Body of pancreas (tissue), 4 donors: ENCODE measurements around the gene RABGEF1. TPM values are rescaled to one million over a fixed set of nuclear protein-coding genes. Genes with fewer than 3 reads are reported as not detected.
A peak's percentile ranks its signal among the peaks of the same experiment; 100 is the strongest.
"Not testable (repeated sequence)": the region's sequence is repeated elsewhere in the genome, so short reads cannot be mapped to it uniquely, and the experiment has no call there.

Experiments used
- ATAC-seq: fragments of 150-250 bp; one replicate; pipeline ENCODE4 v1.9.1; 2016
- DNase-seq, 4 donors: peaks; one replicate each; pipeline ENCODE4 v3.0.0-alpha.2; 2019
- H3K27ac ChIP-seq, 4 donors: fragments of 200-600 bp; sonication (generic); 1 replicate in 3 of 4; 2 replicates in 1 of 4; pipeline versions ENCODE4 v1.5.1 to v1.6.1; 2016 to 2019; ENCODE audit warnings: mild to moderate bottlenecking in 1 of 4, mixed read lengths in 1 of 4, moderate library complexity in 1 of 4
- H3K27me3 ChIP-seq, 2 donors: fragments of 200-600 bp; sonication (generic); one replicate each; pipeline ENCODE4 v1.6.0; 2016; ENCODE audit warnings: mild to moderate bottlenecking in 1 of 2
- H3K36me3 ChIP-seq, 2 donors: fragments of 200-600 bp; sonication (generic); replicated peaks in 1 of 2; 2 replicates each; pipeline ENCODE4 v1.5.1; 2016; ENCODE audit warnings: low read depth in 2 of 2; ENCODE audit not compliant: insufficient read depth in 1 of 2
- H3K4me1 ChIP-seq: fragments of 200-600 bp; sonication (generic); one replicate; pipeline ENCODE4 v1.6.0; 2016
- H3K4me3 ChIP-seq, 2 donors: fragments of 200-600 bp; sonication (generic); 1 replicate in 1 of 2; 2 replicates in 1 of 2; pipeline ENCODE4 v1.5.1; 2016 to 2019
- H3K9me3 ChIP-seq, 3 donors: fragments of 200-600 bp; sonication (generic); 1 replicate in 2 of 3; 2 replicates in 1 of 3; pipeline ENCODE4 v1.5.1; 2016
- CTCF ChIP-seq, 7 experiments: fragments of 450-650 bp in 4 of 7; fragments of 200-600 bp in 3 of 7; sonication (generic) in 3 of 7; IDR thresholded peaks; one replicate each; pipeline ENCODE4 v1.5.1; 2016 to 2019; ENCODE audit warnings: antibody characterized with exemption in 7 of 7
- POLR2A ChIP-seq, 3 donors: fragments of 450-650 bp; IDR thresholded peaks; one replicate each; pipeline ENCODE4 v1.6.1; 2016; ENCODE audit warnings: antibody characterized with exemption in 3 of 3, mild to moderate bottlenecking in 2 of 3
- WGBS, 2 donors: methylation state at CpG; one replicate each; pipeline ENCODE4 v1.1.5; 2017; 5-methylcytosine and 5-hydroxymethylcytosine counted together
- intact Hi-C: fragments of 100-400 bp; cut with DNase I; formaldehyde crosslinking; loops from one replicate; pipeline ENCODE4 v1.15.1; 2023
- total RNA-seq, 2 donors: library from RNA; depleted of rRNA; stranded (reverse); fragments of >200 nt; gene quantifications; one replicate each; pipeline ENCODE4 v1.1.0, GENCODE V29; 2016

The RABGEF1 gene
- total RNA-seq, 2 donors from 2014 or later = 21.8 to 28.3 TPM

DNA sequence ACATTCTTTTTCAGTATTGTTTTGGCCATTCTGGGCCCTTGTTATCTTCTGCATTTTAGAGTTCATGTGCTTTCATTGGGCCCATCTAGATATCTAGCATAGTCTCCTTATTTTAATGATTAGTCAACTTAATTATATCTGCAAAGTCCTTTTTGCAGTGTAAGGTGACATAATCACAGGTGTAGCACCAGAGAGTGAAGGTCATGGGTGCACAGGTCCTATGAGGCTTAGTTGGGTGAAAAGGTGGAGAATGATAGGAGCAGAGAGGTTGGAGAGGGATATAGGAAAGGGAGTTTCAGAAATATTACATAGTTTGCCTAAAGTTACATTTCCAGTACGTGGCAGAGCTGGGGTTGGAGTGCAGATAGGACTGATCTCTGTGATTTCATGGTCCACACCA, 24.4 kb downstream of the RABGEF1 start:
- not testable (repeated sequence) for H3K4me3 ChIP-seq, ATAC-seq

DNA sequence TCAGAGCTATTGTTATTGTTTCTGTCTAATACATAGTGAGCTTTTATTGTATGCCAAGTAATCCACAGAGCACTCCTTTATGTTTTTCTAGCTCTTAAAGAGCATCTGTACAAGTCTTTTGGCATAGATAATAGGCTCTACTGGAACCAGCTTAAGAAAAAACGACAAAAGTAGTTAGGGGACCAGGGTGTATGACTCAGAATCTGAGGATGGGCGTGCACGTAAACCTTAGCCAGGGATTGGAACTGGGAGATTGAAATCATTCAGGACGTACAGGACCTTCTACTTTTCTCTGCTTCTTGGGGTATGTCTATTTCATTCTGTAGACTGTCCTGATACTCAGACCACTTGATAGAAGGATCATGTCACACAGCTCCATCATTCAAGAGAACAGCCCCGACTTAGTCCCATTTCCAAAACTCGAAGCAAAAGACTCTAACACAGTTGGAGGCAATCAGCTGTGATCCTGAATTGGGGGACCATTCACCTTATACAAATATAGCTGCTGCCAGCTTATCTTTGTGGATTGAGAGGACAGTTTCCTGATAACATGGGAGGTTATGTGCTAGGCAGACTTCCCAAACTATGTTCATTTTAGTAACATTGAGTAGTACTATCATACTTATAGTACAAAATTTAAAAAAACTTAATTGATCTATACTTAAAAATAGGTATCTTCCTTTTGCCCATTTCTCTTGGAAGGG, 24.9 kb downstream of the RABGEF1 start:
- WGBS, 2 donors = 25 to 39% methylated on average over 6 of the region's 6 CpGs
- not testable (repeated sequence) for DNase-seq

More for the DNA sequence above, 24.4 kb downstream of the RABGEF1 start:
- H3K4me1 ChIP-seq = peaks cover 29% of the 10 kb centered on the region
- DNase-seq, intact Hi-C loops, H3K36me3 ChIP-seq, H3K27me3 ChIP-seq, H3K27ac ChIP-seq, H3K9me3 ChIP-seq: not testable (repeated sequence)
- 20 to 44% methylated on average over 1 of the region's 1 CpG for WGBS, 2 donors

DNA sequence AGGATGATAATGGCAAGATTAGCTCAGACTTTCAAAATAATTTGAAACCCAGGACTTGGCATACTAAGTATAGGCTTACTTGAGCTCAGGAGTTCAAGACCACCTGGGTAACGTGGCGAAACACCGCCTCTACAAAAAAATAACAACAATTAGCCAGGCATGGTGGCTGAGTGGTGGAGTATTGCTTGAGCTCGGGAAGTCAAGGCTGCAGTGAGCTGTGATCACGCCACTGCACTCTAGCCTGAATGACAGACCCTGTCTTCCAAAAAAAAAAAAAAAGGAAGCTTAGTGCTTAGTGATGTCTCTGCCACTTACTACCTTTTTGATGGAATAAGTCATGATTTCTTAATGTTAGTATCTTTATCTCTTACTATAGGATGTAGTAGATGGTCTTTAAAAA, 25.5 kb downstream of the RABGEF1 start:
- 82 to 86% methylated on average over 5 of the region's 5 CpGs for WGBS, 2 donors
- Histone ChIP-seq H3K4me3 (no peak overlapping the region), H3K27me3 (no peaks in the 10 kb centered on the region), H3K27ac (no peak overlapping the region), H3K36me3 (no peaks in the 10 kb centered on the region), H3K9me3 (no peaks in the 10 kb centered on the region), H3K4me1 (peaks cover 29% of the 10 kb centered on the region)
- DNase-seq (no peak), ATAC-seq (no peak)
- no peak for TF ChIP-seq CTCF (IDR thresholded peaks at IDR 0.05)
- TF ChIP-seq POLR2A (IDR thresholded peaks at IDR 0.05) = no peak
- intact Hi-C loops = no loop called here

More for the DNA sequence above, 24.9 kb downstream of the RABGEF1 start:
- H3K36me3 ChIP-seq, H3K27me3 ChIP-seq, ATAC-seq, intact Hi-C loops, H3K9me3 ChIP-seq, H3K27ac ChIP-seq, H3K4me3 ChIP-seq: not testable (repeated sequence)
- H3K4me1 ChIP-seq = peaks cover 29% of the 10 kb centered on the region

GRCh38 chr7:66767486-66767885, 27.0 kb downstream of the RABGEF1 start:
- ATAC-seq, H3K9me3 ChIP-seq, DNase-seq, H3K4me3 ChIP-seq, H3K27me3 ChIP-seq, intact Hi-C loops, H3K36me3 ChIP-seq, H3K27ac ChIP-seq: not testable (repeated sequence)
- peaks cover 33% of the 10 kb centered on the region for H3K4me1 ChIP-seq

GRCh38 chr7:66768865-66769832, 28.6 kb downstream of the RABGEF1 start:
- no peaks in the 10 kb centered on the region for H3K9me3 ChIP-seq
- ATAC-seq (no peak), DNase-seq (no peak)
- H3K27me3 ChIP-seq = no peaks in the 10 kb centered on the region
- no peaks in the 10 kb centered on the region for H3K36me3 ChIP-seq
- peaks cover 48% of the 10 kb centered on the region for H3K4me1 ChIP-seq
- peak overlapping the region in 2 of 4 donors; percentile 8 to 41 for H3K27ac ChIP-seq
- TF ChIP-seq CTCF (IDR thresholded peaks at IDR 0.05) (no peak), POLR2A (IDR thresholded peaks at IDR 0.05) (no peak)
- intact Hi-C loops = no loop called here
- 48 to 60% methylated on average over 5 of the region's 5 CpGs for WGBS, 2 donors
- H3K4me3 ChIP-seq = no peak overlapping the region

DNA sequence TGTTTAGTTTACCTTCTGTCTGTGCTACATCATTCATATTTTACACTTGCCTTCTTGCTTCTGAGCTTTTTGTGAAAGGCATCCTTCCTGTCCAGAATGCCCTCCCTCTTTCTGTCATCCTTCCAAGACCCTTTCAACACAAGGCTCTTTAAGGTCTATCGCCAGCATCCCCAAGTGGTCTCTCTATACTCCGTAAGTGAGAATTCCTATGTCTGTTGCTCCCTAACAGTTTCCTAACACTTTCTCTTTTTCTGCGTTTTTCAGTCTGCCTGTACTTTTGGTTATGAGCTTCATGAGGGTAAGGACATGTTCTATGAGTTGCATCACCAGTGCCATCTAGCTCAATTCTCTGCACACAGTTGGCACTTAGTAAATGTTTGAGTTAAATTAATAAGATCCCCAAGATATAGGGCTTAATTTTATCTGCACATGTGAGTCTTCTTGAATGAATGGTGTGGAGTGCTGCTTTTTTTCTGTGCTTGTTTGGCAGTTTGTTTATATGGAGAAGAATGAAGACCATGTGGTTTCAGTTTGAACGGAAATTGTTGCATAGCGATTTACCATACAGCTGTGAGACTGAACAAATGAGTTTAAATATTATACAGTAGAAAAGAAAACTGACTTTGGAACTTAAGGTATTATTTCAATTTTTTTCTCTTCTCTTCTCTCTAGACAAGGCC, 29.4 kb downstream of the RABGEF1 start:
- Histone ChIP-seq H3K4me1 (peaks cover 51% of the 10 kb centered on the region), H3K27ac (no peak overlapping the region)
- no peak for TF ChIP-seq POLR2A (IDR thresholded peaks at IDR 0.05)

More for the DNA sequence above, 29.4 kb downstream of the RABGEF1 start:
- 79 to 84% methylated on average over 5 of the region's 5 CpGs for WGBS, 2 donors
- DNase-seq (no peak), ATAC-seq (no peak)
- no peak overlapping the region for H3K4me3 ChIP-seq
- no peaks in the 10 kb centered on the region for H3K9me3 ChIP-seq
- H3K27me3 ChIP-seq = no peaks in the 10 kb centered on the region
- intact Hi-C loops = no loop called here
- H3K36me3 ChIP-seq = no peaks in the 10 kb centered on the region
